T1000 (cell line): Measurements from ENCODE around the gene SLX4IP.

Experiments used
- DNase-seq: peaks from one replicate; lab custom pipeline; 2025; ENCODE audit warnings: mixed read lengths; lab: John Stamatoyannopoulos, UW

The SLX4IP gene

DNA sequence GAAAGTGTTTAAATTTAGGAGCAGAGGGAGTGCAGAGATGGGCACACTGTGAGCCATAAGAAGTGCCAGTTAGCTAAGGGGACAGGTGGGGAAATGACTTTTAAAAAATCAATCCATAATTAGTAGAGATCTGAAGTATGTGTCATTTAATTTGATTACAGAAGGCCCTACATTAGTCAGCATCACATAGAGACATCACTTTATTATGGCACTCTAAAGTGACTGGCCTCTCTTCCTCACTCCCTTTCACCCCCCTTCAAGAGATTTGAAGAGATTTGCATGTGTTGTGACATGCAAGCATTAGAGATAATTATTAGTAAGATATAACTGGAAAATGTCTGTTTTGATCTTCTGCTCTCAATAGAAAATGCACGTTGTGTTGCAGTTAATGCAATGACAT, 86.7 kb downstream of the SLX4IP start:
- DNase-seq: no peak

DNA sequence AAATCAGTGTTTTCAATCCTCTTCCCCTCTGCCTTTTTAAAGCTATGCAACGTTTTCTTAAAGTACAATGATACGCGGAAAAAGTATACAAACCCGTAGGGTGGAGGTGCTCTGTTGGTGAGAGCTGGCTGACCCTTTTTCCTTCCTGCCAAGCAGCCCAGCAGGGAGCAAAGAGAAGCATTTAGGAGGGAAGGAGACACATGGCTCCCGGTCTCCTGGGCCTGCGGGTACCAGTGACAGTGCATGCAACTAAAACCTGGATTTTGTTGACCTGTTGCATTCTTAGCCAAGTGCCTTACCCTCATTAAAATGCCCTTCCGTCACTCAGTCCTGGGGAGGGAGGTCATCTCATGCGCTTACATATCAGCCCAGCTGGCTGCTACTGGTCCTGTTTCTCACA, 87.2 kb downstream of the SLX4IP start:
- no peak for DNase-seq

DNA sequence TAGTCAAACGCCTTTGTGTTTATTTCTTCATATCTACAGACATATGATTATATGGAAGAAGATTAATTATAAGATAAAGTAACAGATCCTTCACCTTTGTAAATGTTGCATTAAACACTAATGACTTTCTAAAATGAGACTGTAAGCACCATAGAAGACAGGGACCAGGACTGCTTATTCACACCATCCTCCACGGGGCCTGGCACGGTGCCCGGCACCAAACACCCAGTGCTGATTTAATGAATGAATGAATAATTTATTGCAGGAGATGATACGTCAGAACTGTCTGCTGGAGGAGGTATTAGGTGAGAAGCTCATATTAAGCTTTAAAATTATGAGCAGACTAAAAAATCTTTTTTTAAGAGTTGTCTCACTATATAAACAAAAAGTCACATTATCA, 88.3 kb downstream of the SLX4IP start:
- no peak for DNase-seq

DNA sequence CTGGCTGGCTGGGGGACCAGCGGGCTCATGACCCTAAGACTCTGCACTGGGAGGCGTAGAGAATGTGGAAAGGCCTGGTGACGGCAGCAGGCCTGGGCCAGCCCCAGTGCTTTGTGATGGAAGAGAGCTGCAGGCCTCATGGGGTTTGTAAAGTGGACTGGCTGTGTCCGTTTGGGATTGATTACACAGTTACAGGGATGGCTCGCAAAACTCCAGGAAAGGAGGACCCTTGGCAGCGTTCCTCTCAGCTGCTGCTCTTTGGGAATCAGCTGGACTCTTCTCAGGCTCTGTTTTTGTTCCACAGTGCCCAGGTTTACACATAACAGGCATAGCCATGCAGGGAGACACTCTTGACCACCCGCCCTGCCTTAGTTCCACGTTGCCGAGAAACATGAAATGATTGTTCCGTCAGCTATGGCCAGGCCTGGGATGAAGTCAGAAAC, 89.0 kb downstream of the SLX4IP start:
- DNase-seq: no peak

DNA sequence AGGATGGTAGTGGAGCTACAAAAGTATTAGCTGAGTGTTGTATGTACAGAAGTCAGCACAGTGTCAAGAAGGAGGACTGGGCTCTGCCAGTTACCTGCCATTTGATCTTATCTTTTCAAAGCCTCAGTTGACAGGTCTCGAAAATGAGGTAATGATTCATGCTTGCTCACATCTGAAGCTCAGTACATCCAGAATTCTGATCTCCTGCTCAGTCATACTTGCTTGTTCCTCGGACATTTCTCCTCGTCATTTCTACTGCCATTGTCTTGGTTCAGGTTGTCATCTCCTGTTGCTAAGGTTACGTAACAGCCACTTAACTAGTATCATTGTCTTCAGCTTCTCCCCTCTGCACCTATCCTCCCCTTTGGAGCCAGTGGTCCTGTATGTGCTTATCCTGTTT, 89.5 kb downstream of the SLX4IP start:
- no peak for DNase-seq

DNA sequence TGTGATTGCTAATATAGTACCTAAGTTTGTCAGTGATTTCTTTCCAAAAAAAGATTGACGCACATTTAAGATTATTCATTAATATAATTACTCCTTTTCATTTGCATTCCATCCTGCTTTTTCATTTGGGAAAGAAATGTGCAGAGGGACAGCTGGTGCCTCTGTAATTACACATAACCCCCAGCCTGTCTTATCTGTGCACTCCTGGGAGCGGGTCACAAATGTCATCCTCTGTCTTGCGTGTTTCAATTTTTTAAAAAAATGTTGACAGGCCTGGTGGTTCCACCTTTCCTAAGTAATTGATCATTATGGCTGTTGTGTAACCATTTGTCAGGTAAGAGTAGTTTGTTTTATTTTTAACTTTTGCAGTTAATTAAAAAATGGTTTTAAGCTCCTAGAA, 92.7 kb downstream of the SLX4IP start:
- DNase-seq: no peak

DNA sequence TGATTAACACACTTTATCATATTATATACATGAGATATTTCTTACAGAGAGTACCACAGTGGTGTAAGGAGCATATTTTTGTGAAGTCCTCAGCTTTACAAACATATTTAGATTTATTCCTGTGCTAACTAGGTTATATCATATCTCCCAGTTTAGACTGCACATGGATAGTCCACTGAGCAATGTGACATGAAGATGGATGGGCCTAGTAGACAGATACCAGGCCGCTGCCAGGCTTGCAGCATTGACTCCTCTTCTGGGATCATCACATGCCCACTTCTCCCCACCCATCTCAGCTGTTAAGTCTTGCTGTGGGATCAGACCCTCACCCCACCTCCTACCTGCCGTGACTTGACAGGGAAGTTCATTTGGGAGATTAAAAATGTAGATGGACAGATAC, 95.8 kb downstream of the SLX4IP start:
- no peak for DNase-seq

DNA sequence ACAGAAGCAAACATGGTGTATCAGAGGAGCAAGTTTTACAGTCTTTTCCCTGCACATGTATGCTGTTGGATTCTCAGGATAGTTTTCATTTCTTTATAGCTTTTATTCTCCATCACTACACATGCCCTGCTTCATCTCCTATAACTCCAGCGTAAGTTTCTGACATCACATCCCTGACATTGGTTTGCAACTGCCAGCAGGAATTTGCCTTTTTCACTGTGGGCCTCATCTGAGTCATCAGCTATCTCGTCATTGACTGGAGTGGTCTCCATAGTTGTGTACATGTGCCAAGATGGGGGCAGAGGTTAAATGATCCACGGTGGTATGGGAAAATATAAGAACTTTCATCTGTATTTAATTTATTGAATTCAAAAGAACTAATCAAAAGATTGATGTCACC, 96.7 kb downstream of the SLX4IP start:
- no peak for DNase-seq

DNA sequence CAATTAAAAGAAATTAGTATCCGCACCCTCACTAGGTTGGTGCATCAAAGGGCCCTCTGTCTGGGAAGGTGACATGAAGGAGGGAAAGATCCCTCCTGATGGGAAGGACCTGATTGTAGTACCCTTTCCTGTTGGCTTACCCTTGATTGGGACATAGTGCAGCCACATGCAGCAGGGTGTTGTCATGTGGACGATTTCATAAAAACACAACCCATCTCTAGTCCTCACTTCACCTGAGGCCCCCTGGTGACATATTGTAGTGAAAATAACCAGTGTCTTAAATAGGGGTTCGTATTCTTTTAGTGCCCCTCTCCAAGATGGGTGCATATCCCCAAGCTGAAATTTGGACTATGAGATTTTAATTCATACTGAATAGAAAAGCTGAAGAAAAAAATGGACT, 97.3 kb downstream of the SLX4IP start:
- no peak for DNase-seq

DNA sequence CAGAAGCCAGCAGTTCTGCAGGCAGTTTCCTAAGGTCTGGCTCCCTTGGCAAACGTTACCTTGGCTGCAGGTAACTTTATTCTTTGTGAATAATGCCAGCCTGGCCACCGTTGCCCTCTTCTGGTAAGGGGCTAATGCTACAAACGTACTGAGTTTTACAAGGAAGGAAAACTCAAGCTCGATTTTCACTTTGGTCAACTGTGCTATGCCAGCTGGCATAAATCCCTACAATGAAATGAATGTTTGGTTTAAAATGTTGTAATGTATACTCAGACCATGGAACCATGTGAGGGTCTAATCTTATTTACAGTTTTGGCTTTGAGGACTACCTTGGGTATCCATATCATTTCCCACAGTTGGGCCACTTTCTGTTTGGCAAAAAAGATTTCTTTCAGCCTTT, 101.4 kb downstream of the SLX4IP start:
- no peak for DNase-seq

DNA sequence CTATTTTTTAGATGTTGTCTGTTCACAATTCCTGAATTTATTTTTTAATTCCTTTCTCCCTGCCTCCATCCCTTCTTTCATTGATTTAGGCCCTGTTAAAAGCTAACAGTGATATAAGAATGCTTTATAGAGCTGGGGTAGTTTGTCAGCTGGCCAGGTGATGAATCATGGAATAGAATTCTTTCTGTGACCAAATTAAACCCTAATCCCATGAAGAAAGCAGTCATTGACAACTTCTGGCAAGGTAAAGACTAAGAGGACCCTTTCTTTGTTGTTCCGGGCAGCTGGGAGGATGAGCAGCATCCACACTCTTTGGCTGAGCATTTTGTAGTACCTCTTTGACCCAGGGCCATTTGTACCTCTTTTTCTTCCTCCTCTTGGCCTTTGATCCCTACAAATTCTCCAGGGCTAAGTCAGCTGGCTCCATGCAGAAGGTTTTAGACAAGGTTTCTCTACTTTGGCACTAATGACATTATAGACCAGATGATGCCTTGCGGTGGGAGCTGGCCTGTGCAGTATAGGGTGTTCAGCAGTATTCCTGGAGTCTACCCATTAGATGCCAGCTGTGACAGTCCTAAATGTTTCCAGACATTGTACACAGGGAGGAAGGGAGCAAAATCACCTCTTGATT, 102.9 kb downstream of the SLX4IP start:
- DNase-seq: no peak

DNA sequence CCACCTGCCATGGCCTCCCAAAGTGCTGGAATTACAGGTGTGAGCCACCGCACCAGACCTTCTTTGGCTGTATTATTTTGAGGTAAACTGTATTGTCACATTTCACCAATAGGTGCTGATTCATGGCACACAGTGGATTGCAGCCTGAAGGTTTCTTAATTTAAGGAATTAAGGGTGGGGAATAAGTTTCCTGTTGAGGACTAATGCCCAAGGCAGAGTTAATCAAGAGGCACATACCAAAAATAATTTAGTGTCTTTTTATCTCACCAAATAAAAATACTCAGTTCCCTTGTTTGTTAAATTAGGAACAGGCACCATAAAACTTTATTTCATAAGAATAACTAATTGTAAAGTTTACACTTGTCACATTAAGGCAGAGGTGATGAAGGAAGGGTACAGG, 103.7 kb downstream of the SLX4IP start:
- DNase-seq: no peak

DNA sequence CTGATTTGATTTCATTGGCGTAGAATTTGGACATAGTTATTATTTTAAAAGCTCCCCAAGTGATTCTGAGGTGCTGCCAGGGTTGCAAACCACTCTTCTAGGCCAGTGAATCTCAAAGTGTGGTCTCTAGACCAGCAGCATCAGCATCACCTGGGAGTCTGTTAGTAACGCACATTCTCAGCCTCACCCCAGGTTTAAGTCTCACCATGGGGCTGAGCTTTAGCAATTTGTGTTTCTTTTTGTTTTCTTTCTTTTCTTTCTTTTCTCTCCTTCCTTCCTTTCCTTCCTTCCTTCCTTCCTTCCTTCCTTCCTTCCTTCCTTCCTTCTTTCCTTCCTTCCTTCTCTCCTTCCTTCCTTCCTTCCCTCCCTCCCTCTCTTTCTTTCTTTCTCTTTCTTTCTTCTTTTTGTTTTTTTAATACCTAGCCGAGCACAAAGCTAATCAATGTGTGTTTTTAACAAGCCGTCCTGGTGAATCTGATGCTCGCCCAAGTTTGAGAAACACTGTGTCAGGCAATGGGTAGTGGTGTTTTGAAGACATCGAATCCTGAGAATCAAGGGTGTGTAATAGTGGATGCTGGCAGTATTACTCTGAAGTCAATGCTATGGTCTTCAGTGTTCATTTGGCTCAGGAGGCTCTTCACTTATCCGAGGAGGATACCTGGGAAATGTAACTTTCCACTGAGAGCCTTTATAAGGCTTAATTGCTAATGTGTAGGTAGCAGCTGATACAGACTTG, 104.9 kb downstream of the SLX4IP start:
- DNase-seq: no peak

DNA sequence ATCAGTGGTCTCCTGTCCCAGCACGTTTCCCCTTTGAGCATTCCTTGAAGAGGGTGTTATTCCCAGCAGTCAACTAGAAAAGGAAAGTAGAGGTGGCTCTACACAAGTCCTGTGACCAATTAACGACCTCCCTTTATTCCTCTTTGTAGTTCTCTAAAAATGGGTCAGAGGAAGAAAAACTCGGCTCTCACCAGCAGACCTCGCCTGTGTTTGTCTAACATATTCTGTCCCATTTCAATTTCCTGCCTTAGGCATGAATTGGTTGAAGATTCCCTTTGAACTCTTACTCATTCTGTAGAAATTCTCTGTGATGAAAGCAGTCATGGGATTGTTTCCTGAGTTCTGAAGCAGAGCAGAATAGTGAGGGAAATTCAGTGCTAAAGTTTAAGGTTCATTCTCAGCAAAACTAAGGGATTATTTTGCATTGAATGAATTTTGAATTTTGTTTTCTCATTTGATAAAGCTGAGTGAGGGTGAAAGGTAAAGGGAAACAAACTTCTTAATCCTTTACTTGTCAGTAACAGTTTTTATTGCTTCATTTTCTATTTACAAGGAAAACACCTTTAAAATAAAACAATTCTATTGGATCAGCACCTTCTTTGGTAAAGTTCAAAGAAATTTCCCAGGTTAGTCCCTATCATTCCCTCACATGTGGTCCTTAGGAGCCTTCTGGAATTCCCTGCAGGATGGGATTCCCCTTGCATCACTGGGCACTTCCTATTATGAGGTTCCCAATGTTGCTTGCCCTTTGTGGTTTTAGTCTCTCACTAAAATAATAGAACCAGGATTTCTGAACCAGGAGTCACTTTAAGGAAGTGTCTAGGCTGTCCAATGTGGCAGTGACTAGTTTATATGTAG, 105.8 kb downstream of the SLX4IP start:
- DNase-seq: no peak

DNA sequence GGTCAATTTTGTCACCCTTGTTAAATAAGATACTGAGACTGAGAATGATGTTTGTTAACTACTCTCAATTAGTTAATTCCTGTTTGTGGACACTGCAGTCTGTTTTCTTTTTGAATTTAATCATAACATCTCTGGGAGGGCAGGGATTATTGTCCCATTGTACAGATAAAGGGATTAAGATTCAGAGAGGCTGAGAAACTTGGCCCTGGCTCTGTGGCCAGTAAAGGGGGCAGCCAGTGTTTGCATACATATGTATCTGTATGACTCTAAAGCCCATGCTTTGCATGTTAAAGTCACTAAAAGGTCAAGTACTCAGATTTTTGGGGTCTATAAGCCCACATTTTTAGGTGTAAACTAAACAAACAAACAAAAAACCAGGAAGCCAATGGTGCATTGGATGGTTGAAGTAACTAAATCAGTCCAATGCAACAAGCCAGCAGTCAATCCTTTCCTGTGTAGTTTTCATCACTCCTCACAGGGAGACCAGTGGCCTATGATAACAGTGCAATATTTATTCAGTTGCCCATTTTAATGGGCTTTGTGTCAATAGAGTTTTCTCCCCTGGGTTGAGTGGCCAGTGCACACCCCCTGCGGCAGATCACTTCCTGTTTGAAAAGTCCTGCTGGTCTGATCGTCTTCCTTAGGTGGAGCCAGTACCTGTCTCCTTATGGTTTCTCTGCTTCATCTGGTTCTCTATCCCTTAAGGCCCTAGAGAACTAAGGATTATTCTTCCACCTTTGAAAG, 106.7 kb downstream of the SLX4IP start:
- no peak for DNase-seq

DNA sequence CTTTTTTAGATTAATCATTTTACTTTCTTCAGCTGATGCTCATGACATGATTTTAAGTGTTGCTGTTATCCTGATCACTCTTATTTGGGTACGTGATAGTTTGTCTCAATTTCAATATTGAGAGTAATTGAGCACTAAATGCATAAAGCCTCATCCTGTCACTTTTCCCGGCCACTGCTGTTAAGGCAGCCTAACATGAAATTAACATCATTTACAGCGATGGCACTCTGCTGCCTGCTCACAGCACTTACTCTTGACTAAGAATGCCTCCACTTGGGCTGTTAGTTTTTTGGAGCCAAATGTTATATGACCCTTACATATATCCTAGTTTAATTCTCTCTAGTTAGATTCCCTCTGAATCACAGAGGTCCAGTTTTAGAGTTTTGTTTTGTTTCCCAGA, 107.3 kb downstream of the SLX4IP start:
- DNase-seq: no peak

DNA sequence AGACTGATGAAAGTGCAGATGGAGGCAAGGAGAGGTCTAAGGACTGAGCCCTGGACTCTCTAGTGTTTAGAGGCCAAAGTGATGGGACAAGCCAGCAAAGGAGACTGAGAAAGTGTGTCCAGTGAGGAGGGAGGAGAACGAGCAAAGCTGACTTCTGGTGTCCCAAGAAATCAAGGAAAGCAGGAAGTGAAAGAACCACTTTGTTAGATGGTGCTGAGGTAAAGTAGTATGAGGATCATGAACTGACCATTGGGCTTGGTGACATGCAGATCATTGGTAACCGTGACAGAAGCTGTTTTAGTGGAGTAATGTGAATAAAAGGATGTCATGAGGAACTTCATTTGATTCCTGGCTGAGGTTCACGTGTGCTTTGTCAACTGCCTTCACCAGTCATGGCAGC, 108.4 kb downstream of the SLX4IP start:
- no peak for DNase-seq

DNA sequence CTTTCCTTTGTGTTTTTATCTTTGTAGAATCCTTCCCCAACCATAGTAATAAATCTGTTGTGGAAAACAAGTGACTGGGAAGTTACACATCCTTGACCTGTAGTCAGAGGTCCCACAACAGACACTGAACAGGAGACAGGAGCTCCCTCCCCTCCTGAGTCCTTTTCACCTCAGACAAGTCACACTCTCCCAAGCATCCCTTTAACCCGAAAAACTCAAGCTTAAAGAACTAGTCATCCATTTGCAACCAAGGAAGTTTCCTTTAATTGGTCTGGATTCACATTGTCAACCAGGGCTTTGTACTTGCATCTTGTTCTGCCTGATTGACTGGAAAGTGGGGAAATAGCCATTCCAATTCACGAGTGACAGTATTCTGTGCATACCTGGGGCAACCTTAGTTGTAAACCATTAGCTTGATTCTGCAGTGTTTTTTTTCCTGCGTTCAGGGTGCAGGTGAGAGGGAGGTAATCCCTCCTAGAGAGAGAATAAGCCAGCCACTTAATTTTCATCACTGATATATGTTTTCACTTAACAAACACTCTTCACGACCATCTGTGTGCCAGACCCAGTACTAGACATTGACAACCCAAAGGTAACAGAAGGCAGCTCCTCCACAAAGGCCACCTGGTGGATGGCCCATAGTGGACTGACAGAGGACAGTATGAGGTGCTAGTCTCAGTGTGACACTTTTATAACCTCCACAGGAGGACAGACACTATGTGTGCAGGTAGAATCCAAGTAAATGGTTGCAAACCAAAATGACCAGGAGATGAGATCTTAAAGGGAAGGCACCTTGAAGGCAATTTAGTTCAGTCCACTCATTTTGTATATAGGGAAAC, 112.4 kb downstream of the SLX4IP start:
- no peak for DNase-seq

DNA sequence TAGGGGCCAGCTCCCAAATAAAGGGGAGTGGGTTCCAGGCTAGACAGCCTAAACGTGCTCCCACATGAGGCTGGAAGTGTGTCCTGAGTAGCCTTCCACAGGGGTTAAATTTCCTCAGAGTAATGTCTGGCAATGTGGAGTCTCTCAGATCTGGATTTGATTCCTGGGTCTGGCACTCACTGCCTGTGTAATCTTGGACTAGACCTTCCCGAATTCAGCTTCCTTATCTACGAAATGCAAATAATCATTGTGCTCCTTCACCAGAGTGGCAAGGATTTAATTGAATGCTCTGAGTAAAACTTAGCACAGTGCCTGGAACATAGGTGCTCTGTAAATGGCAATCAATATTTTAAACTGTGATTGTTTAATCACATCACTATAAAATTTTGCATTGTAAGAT, 114.4 kb downstream of the SLX4IP start:
- no peak for DNase-seq

DNA sequence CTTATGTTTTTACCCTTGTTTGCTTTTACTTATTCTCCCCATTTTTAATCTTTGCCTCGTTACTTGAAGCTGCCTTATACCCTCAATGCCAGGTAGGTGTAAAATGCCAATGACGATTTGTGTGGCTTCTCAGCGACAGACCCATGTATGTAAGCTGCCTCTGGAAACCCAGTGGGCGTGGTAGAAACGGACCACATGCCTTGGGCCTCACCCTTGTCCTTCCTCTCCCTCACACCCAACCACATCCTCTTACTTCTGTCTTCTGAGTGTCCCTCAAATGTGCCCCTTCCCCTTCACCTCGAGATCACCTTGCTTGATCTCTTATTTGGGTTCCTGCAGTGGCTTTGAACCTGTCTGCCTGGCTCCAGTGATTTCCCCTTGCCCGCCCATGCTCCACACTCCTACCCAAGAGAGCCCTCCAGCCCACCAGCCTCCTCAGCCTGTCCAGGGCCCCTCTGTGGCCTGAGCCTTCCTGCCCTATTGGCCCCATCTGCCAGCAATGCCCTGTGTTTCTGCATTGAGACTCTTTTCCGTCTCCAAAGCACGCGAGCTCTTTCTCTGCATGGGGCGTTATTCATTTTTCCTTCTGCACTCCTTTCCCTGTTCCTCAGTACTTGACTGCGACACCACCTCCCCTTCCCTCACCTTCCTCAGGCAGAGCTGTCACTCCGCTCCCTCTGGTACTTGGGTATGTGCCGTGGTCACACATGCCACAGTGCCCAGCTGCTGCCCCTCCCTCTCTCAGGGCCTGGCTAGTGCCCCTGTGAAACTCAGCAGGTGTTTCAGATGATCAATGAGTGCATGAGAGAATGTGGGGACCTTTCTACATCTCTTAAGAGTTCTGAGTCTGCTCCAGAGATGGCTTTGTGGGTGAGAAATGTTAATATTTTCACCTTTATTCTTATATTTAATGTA, 115.4 kb downstream of the SLX4IP start:
- no peak for DNase-seq
